ENCODE results near the gene GOLGA3.
"Not testable (repeated sequence)": the region's sequence is repeated elsewhere in the genome, so short reads cannot be mapped to it uniquely, and the experiment has no call there.

The GOLGA3 gene

GRCh38 chr12:132841151-132841550 is 12.5 kb upstream of the GOLGA3 start:
- H3K4me3 ChIP-seq (ENCODE audit: low read depth, low read length), result no peak overlapping the region
- TF ChIP-seq, protein P1, sequence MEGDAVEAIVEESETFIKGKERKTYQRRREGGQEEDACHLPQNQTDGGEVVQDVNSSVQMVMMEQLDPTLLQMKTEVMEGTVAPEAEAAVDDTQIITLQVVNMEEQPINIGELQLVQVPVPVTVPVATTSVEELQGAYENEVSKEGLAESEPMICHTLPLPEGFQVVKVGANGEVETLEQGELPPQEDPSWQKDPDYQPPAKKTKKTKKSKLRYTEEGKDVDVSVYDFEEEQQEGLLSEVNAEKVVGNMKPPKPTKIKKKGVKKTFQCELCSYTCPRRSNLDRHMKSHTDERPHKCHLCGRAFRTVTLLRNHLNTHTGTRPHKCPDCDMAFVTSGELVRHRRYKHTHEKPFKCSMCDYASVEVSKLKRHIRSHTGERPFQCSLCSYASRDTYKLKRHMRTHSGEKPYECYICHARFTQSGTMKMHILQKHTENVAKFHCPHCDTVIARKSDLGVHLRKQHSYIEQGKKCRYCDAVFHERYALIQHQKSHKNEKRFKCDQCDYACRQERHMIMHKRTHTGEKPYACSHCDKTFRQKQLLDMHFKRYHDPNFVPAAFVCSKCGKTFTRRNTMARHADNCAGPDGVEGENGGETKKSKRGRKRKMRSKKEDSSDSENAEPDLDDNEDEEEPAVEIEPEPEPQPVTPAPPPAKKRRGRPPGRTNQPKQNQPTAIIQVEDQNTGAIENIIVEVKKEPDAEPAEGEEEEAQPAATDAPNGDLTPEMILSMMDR (IDR thresholded peaks at IDR 0.05; ENCODE audit: borderline replicate concordance, insufficient read depth, low read depth, low read length), result no peak

GRCh38 chr12:132840536-132840935 is 11.9 kb upstream of the GOLGA3 start:
- TF ChIP-seq, protein P1 (IDR thresholded peaks at IDR 0.05; ENCODE audit: borderline replicate concordance, insufficient read depth, low read depth, low read length), result no peak
- H3K4me3 ChIP-seq (ENCODE audit: low read depth, low read length), result no peak overlapping the region

DNA sequence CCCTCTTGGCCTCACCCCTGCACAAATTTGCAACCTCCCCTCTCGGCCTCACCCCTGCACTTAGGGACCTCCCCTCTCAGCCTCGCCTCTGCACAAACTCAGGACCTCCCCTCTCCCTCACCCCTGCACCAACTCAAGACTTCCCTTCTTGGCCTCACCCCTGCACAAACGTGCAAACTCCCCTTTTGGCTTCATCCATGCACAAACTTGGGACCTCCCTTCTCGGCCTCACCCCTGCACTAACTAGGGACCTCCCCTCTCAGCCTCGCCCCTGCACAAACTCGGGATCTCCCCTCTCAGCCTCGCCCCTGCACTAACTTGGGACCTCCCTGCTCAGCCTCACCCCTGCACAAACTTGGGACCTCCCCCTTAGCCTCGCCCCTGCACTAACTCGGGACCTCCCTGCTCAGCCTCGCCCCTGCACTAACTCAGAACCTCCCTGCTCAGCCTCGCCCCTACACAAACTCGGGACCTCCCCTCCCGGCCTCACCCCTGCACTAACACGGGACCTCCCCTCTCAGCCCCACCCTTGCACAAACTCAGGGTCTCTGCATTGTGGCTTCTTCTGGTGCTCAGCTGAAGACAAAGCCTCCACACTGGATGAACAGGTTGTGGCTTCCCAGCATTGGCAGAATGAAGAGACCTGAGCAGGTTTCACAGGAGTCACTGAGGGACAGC is 11.0 kb upstream of the GOLGA3 start:
- no peak overlapping the region for H3K4me3 ChIP-seq (ENCODE audit: low read depth, low read length)
- TF ChIP-seq, protein P1 (IDR thresholded peaks at IDR 0.05; ENCODE audit: borderline replicate concordance, insufficient read depth, low read depth, low read length), result no peak

DNA sequence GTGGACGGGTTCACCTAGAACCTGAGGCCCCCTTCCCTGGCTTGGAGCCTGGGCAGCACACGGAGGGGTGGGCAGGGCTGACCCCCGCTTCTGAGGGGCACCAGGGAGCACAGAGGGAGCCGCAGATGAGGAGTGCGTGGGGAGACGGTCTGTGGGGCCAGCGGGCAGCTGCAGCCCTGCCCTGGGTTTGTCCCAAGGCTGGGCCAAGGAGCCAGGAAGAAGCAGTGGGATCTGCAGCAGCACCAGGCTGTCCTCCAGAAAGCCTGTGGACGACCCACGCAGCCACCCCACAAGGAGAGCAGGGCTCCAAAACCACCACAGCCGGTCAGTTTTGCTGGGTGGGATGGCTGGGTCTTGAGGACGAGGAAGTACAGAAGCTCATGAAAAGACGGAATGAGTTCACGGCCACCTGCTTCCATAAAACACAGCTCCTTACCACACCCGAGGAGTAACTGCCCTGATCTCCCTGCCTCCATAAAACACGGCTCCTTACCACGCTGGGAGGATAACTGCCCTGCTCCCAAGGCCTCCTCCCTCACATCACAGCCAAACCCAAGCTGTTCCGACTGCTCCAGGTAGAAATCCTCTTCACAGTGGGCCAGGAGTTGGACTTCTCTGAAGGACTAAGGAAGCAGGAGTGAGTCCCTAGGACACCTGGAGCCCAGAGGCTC is 9.9 kb upstream of the GOLGA3 start:
- H3K4me3 ChIP-seq (ENCODE audit: low read depth, low read length), result no peak overlapping the region
- TF ChIP-seq, protein P1 (IDR thresholded peaks at IDR 0.05; ENCODE audit: borderline replicate concordance, insufficient read depth, low read depth, low read length), result no peak

- no peak overlapping the region for H3K4me3 ChIP-seq (ENCODE audit: low read depth, low read length)
- TF ChIP-seq, protein P1 (IDR thresholded peaks at IDR 0.05; ENCODE audit: borderline replicate concordance, insufficient read depth, low read depth, low read length), result no peak
These were observed 9.2 kb upstream of the GOLGA3 start for GRCh38 chr12:132837693-132838409.

- no peak overlapping the region for H3K4me3 ChIP-seq (ENCODE audit: low read depth, low read length)
- TF ChIP-seq, protein P1 (IDR thresholded peaks at IDR 0.05; ENCODE audit: borderline replicate concordance, insufficient read depth, low read depth, low read length), result no peak
These were observed 8.2 kb upstream of the GOLGA3 start for GRCh38 chr12:132836795-132837331.

GRCh38 chr12:132836230-132836629 is 7.6 kb upstream of the GOLGA3 start:
- not testable (repeated sequence) for H3K4me3 ChIP-seq (ENCODE audit: low read depth, low read length)

All from GM12875 (cell line).